Measurements from ENCODE around the gene EPHB1. TPM values are rescaled to one million over a fixed set of nuclear protein-coding genes. Genes with fewer than 3 reads are reported as not detected.
"Not testable (repeated sequence)": the region's sequence is repeated elsewhere in the genome, so short reads cannot be mapped to it uniquely, and the experiment has no call there.

EPHB1 gene
- total RNA-seq, 1 experiment from 2014 or later: 2.8 TPM

GRCh38 chr3:135109681-135110080 is 314.6 kb downstream of the EPHB1 start:
- Histone ChIP-seq H4K20me1 (ENCODE audit: control insufficient read depth, insufficient read depth, insufficient read length) (no peaks in the 10 kb centered on the region), H2AFZ (ENCODE audit: low read length) (no peak overlapping the region), H3K27me3 (ENCODE audit: insufficient read depth, low read length) (no peaks in the 10 kb centered on the region), H3K4ac (ENCODE audit: low read depth, low read length) (no peak overlapping the region), H4K8ac (replicated peaks; ENCODE audit: insufficient read length, low read depth, low read length) (no peak overlapping the region), H2BK5ac (ENCODE audit: insufficient read length, low read length) (no peak overlapping the region), H2BK15ac (ENCODE audit: low read depth, low read length) (no peak overlapping the region), H3K9ac (ENCODE audit: extremely low read depth, insufficient read length, low read length) (no peak overlapping the region), H3T11ph (ENCODE audit: low read length) (no peak overlapping the region), H3K4me1 (ENCODE audit: insufficient read depth, low read length) (no peaks in the 10 kb centered on the region), H3K14ac (ENCODE audit: insufficient read depth, low read length) (no peak overlapping the region), H2BK20ac (ENCODE audit: low read depth, low read length, poor library complexity, severe bottlenecking) (no peak overlapping the region), H3K23ac (ENCODE audit: insufficient read length, low read depth, low read length) (no peak overlapping the region), H3K18ac (ENCODE audit: insufficient read length, low read depth, low read length) (no peak overlapping the region), H3K9me3 (ENCODE audit: control insufficient read depth, low read depth, low read length) (no peaks in the 10 kb centered on the region), H3K23me2 (ENCODE audit: insufficient read length, low read depth, low read length, poor library complexity, severe bottlenecking) (no peaks in the 10 kb centered on the region), H3K4me2 (ENCODE audit: insufficient read depth, insufficient read length, low read length) (no peak overlapping the region), H3K56ac (ENCODE audit: insufficient read length, low read depth, low read length) (no peak overlapping the region), H2AK5ac (ENCODE audit: insufficient read length, low read length) (no peak overlapping the region), H2BK120ac (ENCODE audit: low read depth, low read length, poor library complexity, severe bottlenecking) (no peak overlapping the region), H3K27ac (ENCODE audit: insufficient read length, low read depth, low read length) (no peak overlapping the region), H4K91ac (ENCODE audit: insufficient read length, low read depth, low read length) (no peak overlapping the region), H3K79me2 (ENCODE audit: insufficient read depth, low read length) (no peaks in the 10 kb centered on the region), H2BK12ac (ENCODE audit: insufficient read length, low read depth, low read length) (no peak overlapping the region), H3K79me1 (ENCODE audit: insufficient read depth, low read depth, low read length, poor library complexity, severe bottlenecking) (no peaks in the 10 kb centered on the region), H4K5ac (ENCODE audit: insufficient read length, low read depth, low read length) (no peak overlapping the region)
- DNase-seq: no peak
- WGBS (ENCODE audit: extremely low coverage, insufficient read length, low lambda C conversion rate): no CpG with 5 or more reads among the region's 8 CpGs
- no peak overlapping the region for H3K4me3 Mint-ChIP-seq
- no peaks in the 10 kb centered on the region for H3K9me3 Mint-ChIP-seq
- no peaks in the 10 kb centered on the region for H3K36me3 Mint-ChIP-seq (ENCODE audit: insufficient read depth in 1 of 3, low read depth in 3 of 3)
- TF ChIP-seq CTCF (conservative IDR thresholded peaks at IDR 0.05): no peak
- H3K27ac Mint-ChIP-seq: no peak overlapping the region; a peak in 2 of 7 replicates
- no peaks in the 10 kb centered on the region for H3K27me3 Mint-ChIP-seq (ENCODE audit: low read depth)
- no peaks in the 10 kb centered on the region for H3K4me1 Mint-ChIP-seq

DNA sequence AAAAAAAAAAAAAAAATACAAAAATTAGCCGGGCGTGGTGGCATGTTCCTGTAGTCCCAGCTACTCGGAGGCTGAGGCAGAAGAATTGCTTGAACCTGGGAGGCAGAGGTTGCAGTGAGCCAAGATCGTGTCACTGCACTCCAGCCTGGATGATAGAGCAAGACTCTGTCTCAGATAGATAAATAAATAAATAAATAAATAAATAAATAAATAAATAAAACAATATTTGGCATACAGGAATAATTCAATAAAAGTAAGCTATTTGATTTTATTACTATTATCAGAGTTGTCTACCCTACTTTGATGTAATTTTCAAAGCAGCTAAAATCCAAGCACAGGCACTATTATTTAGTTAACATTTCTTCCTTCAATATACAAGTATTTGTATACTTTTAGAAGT is 319.5 kb downstream of the EPHB1 start:
- not testable (repeated sequence) for H3K18ac ChIP-seq (ENCODE audit: insufficient read length, low read depth, low read length); H4K8ac ChIP-seq (replicated peaks; ENCODE audit: insufficient read length, low read depth, low read length); H3K4me2 ChIP-seq (ENCODE audit: insufficient read depth, insufficient read length, low read length); H3K36me3 Mint-ChIP-seq (ENCODE audit: insufficient read depth in 1 of 3, low read depth in 3 of 3); H3K27ac ChIP-seq (ENCODE audit: insufficient read length, low read depth, low read length); H2BK5ac ChIP-seq (ENCODE audit: insufficient read length, low read length); H2AFZ ChIP-seq (ENCODE audit: low read length); H3K9ac ChIP-seq (ENCODE audit: extremely low read depth, insufficient read length, low read length); H3K4me3 Mint-ChIP-seq; H3T11ph ChIP-seq (ENCODE audit: low read length); H3K79me2 ChIP-seq (ENCODE audit: insufficient read depth, low read length); H3K14ac ChIP-seq (ENCODE audit: insufficient read depth, low read length); H3K23ac ChIP-seq (ENCODE audit: insufficient read length, low read depth, low read length); H3K79me1 ChIP-seq (ENCODE audit: insufficient read depth, low read depth, low read length, poor library complexity, severe bottlenecking); H2BK120ac ChIP-seq (ENCODE audit: low read depth, low read length, poor library complexity, severe bottlenecking); H3K9me3 Mint-ChIP-seq; H4K20me1 ChIP-seq (ENCODE audit: control insufficient read depth, insufficient read depth, insufficient read length); H3K56ac ChIP-seq (ENCODE audit: insufficient read length, low read depth, low read length); H3K4ac ChIP-seq (ENCODE audit: low read depth, low read length); DNase-seq; H2BK12ac ChIP-seq (ENCODE audit: insufficient read length, low read depth, low read length); H2BK15ac ChIP-seq (ENCODE audit: low read depth, low read length); H3K23me2 ChIP-seq (ENCODE audit: insufficient read length, low read depth, low read length, poor library complexity, severe bottlenecking); H3K27me3 ChIP-seq (ENCODE audit: insufficient read depth, low read length); H2BK20ac ChIP-seq (ENCODE audit: low read depth, low read length, poor library complexity, severe bottlenecking); H3K27ac Mint-ChIP-seq; H3K4me1 ChIP-seq (ENCODE audit: insufficient read depth, low read length); H3K9me3 ChIP-seq (ENCODE audit: control insufficient read depth, low read depth, low read length); H3K27me3 Mint-ChIP-seq (ENCODE audit: low read depth); H4K91ac ChIP-seq (ENCODE audit: insufficient read length, low read depth, low read length); H2AK5ac ChIP-seq (ENCODE audit: insufficient read length, low read length); H4K5ac ChIP-seq (ENCODE audit: insufficient read length, low read depth, low read length); H3K4me1 Mint-ChIP-seq
- no CpG with 5 or more reads among the region's 4 CpGs for WGBS (ENCODE audit: extremely low coverage, insufficient read length, low lambda C conversion rate)

Data from H9 (cell line).